ENCODE data around the gene AREL1. TPM values are rescaled to one million over a fixed set of nuclear protein-coding genes. Genes with fewer than 3 reads are reported as not detected.

The AREL1 gene
- total and polyA plus RNA-seq, 3 donors from 2014 or later, result 47.7 to 69.9 (median 58.8) TPM

DNA sequence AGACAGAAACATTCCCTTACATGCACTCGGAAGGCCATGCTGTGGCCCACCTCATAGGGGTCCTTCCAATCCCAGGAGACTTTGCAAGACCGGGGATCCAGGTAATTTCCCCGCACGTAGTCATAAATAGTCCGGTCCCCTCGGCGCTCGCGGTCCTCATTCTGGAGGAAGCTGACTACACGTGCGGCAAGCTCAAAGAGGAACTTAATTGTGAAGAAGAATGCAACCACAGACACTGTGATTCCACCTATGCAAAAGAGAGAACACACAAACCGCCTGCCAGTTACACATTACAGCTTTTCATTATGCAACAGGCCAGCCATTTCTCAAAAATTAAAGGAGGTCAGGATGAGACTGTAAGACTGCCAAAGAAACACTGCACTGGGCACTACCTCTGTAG lies 28.4 kb downstream of the AREL1 start:
- Histone ChIP-seq H3K27ac (no peak overlapping the region), H3K36me3 (ENCODE audit: low read depth, missing control alignments) (no peaks in the 10 kb centered on the region), H3K4me3 (no peak overlapping the region), H3K27me3 (no peaks in the 10 kb centered on the region), H3K9me3 (no peaks in the 10 kb centered on the region), H3K4me1 (peaks cover 9% of the 10 kb centered on the region)
- 73 to 96% methylated on average over 12 of the region's 12 CpGs for WGBS, 2 donors
- TF ChIP-seq POLR2A (IDR thresholded peaks at IDR 0.05), result no peak
- TF ChIP-seq, protein P1, sequence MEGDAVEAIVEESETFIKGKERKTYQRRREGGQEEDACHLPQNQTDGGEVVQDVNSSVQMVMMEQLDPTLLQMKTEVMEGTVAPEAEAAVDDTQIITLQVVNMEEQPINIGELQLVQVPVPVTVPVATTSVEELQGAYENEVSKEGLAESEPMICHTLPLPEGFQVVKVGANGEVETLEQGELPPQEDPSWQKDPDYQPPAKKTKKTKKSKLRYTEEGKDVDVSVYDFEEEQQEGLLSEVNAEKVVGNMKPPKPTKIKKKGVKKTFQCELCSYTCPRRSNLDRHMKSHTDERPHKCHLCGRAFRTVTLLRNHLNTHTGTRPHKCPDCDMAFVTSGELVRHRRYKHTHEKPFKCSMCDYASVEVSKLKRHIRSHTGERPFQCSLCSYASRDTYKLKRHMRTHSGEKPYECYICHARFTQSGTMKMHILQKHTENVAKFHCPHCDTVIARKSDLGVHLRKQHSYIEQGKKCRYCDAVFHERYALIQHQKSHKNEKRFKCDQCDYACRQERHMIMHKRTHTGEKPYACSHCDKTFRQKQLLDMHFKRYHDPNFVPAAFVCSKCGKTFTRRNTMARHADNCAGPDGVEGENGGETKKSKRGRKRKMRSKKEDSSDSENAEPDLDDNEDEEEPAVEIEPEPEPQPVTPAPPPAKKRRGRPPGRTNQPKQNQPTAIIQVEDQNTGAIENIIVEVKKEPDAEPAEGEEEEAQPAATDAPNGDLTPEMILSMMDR (IDR thresholded peaks at IDR 0.05), result no peak
- DNase-seq, result no peak
- intact Hi-C loops (cut with DNase I; ENCODE audit: low total_unique reads), result no loop called here

DNA sequence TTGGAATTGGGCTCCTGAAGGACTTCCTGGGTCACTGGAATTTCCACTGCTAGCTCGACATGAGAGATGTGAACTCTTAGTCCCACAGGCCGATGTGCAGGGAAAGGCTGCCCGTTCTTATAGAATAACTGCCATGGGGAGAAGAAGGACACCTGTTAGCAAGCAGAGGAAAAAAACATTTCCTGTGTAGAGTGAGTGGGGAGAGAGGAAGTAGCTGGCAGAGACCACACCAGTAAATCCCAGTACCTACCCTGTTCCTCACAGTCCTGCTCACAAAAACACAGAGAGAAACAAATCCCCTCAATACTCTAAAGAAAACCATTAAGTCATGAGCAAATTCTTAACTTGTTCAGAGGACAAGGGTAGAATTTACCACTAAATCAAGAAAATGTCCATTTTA lies 29.5 kb downstream of the AREL1 start:
- intact Hi-C loops (cut with DNase I; ENCODE audit: low total_unique reads), result no loop called here
- no peak for DNase-seq
- TF ChIP-seq, protein P1 (IDR thresholded peaks at IDR 0.05), result no peak
- no peak for TF ChIP-seq POLR2A (IDR thresholded peaks at IDR 0.05)
- Histone ChIP-seq H3K36me3 (ENCODE audit: low read depth, missing control alignments) (no peaks in the 10 kb centered on the region), H3K9me3 (no peaks in the 10 kb centered on the region), H3K27ac (no peak overlapping the region), H3K4me3 (no peak overlapping the region), H3K27me3 (no peaks in the 10 kb centered on the region), H3K4me1 (peaks cover 9% of the 10 kb centered on the region)
- 65 to 72% methylated on average over 3 of the region's 3 CpGs for WGBS, 2 donors

DNA sequence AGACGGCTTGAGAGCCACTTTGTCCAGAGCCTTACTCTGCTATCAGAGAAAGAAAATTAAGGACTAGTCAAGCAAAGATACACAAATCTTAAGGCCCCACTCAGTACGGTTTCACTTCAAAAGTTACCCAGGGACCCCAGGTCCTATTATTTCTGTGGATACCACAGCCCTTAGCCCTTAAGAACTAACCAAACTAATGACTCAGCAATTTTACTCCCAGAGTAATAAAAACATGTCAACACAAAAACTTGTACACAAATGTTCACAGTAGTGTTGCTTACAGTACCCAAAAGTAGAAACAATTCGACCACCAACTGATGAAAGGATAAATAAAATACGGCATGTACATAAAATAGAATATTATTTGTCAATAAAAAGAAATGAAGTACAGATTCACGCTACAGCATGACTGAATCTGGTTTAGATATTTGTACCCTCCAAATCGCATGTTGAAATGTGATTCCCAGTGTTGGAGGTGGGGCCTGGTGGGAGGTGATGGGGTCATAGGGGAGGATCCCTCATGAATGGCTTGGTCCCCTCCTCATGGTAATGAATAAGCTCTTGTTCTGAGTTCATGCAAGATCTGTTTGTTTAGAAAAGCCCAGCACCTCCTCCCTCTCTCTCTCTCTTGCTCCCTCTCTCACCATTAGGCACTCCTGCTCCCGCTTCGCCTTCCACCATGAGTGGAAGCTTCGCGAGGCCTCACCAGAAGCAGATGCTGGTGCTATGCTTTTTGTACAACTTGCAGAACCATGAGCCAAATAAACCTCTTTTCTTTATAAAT lies 30.5 kb downstream of the AREL1 start:
- TF ChIP-seq, protein P1 (IDR thresholded peaks at IDR 0.05), result no peak
- no peak for TF ChIP-seq POLR2A (IDR thresholded peaks at IDR 0.05)
- Histone ChIP-seq H3K36me3 (ENCODE audit: low read depth, missing control alignments) (no peaks in the 10 kb centered on the region), H3K27me3 (no peaks in the 10 kb centered on the region), H3K9me3 (no peaks in the 10 kb centered on the region), H3K4me3 (no peak overlapping the region), H3K4me1 (peaks cover 9% of the 10 kb centered on the region), H3K27ac (no peak overlapping the region)
- no peak for DNase-seq
- intact Hi-C loops (cut with DNase I; ENCODE audit: low total_unique reads), result no loop called here
- WGBS, 2 donors, result 88 to 89% methylated on average over 10 of the region's 10 CpGs

DNA sequence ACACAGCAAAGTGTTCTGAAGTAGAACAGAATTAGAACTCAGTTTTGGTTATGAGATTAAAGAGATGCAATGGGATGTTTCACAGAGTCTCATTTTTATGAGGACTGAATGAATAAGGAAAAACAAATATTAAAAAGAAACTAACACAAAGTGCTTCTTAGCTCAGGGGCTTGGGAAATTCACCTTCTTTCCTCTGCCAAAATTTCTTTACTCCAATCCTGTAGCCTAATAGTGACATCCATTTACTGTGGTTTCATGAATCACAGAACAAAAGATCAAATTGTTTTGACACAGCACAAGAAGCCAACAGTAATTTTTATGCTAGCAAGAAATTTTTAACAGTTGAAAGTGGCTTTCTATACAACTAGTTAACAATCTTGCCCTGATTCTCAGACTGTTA lies 37.7 kb downstream of the AREL1 start:
- Histone ChIP-seq H3K27ac (no peak overlapping the region), H3K27me3 (no peaks in the 10 kb centered on the region), H3K4me3 (no peak overlapping the region), H3K36me3 (ENCODE audit: low read depth, missing control alignments) (no peaks in the 10 kb centered on the region), H3K9me3 (no peaks in the 10 kb centered on the region), H3K4me1 (no peaks in the 10 kb centered on the region)
- TF ChIP-seq, protein P1 (IDR thresholded peaks at IDR 0.05), result no peak
- TF ChIP-seq POLR2A (IDR thresholded peaks at IDR 0.05), result no peak
- intact Hi-C loops (cut with DNase I; ENCODE audit: low total_unique reads), result no loop called here
- DNase-seq, result no peak

DNA sequence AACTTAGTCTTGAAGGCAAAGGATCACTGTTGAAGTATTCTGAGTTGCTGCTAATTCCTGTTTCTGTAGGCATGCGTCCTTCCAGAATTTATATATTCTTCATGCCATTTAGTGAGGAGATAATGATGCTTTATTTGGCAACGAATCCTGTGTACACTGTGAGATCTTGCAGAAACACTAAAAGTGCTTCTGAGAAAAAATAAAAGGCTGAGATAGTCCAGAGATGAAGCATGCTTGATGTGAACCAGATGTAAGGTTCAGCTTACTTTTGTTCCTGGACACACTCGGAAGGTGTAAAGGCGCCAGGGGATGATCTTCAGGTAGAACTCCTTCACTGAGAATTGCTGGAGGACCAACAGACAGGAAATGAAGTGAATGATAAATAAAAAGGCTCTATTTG lies 39.1 kb downstream of the AREL1 start:
- Histone ChIP-seq H3K36me3 (ENCODE audit: low read depth, missing control alignments) (no peaks in the 10 kb centered on the region), H3K27ac (no peak overlapping the region), H3K27me3 (no peaks in the 10 kb centered on the region), H3K4me1 (no peaks in the 10 kb centered on the region), H3K4me3 (no peak overlapping the region), H3K9me3 (no peaks in the 10 kb centered on the region)
- WGBS, 2 donors, result 70 to 81% methylated on average over 4 of the region's 4 CpGs
- no peak for DNase-seq
- intact Hi-C loops (cut with DNase I; ENCODE audit: low total_unique reads), result no loop called here
- TF ChIP-seq POLR2A (IDR thresholded peaks at IDR 0.05), result no peak
- TF ChIP-seq, protein P1 (IDR thresholded peaks at IDR 0.05), result no peak

Measured in testis (tissue), 3 donors.